ENCODE results near the gene CUEDC2. TPM values are rescaled to one million over a fixed set of nuclear protein-coding genes. Genes with fewer than 3 reads are reported as not detected.
A peak's percentile ranks its signal among the peaks of the same experiment; 100 is the strongest.

The CUEDC2 gene
- total RNA-seq, 6 experiments from 2014 or later, result 62.6 to 75.9 (median 72.5) TPM

- Mint-ChIP-seq H3K9me3 (no peaks in the 10 kb centered on the region), H3K27ac (no peak overlapping the region), H3K4me1 (ENCODE audit: low read depth) (peaks cover 22% of the 10 kb centered on the region), H3K36me3 (ENCODE audit: low read depth) (no peaks in the 10 kb centered on the region), H3K27me3 (ENCODE audit: insufficient read depth) (peaks cover 2% of the 10 kb centered on the region), H3K4me3 (no peak overlapping the region)
- TF ChIP-seq CTCF (IDR thresholded peaks at IDR 0.05), result no peak
- no peak for DNase-seq
These were observed 33.1 kb upstream of the CUEDC2 start for GRCh38 chr10:102465466-102465865.

- Mint-ChIP-seq H3K4me3 (no peak overlapping the region), H3K27ac (no peak overlapping the region), H3K36me3 (ENCODE audit: low read depth) (no peaks in the 10 kb centered on the region), H3K4me1 (ENCODE audit: low read depth) (peaks cover 22% of the 10 kb centered on the region), H3K9me3 (no peaks in the 10 kb centered on the region), H3K27me3 (ENCODE audit: insufficient read depth) (peaks cover 3% of the 10 kb centered on the region)
- no peak for TF ChIP-seq CTCF (IDR thresholded peaks at IDR 0.05)
- no peak for DNase-seq
These were observed 31.6 kb upstream of the CUEDC2 start for GRCh38 chr10:102463983-102464382.

GRCh38 chr10:102462512-102463054 lies 30.2 kb upstream of the CUEDC2 start:
- Mint-ChIP-seq H3K36me3 (ENCODE audit: low read depth) (no peaks in the 10 kb centered on the region), H3K4me3 (peak overlapping the region; percentile 89; the same call in 1 of the 2 replicates)

GRCh38 chr10:102461187-102462054 lies 29.0 kb upstream of the CUEDC2 start:
- Mint-ChIP-seq H3K4me3 (peak overlapping the region; percentile 89), H3K9me3 (no peaks in the 10 kb centered on the region), H3K36me3 (ENCODE audit: low read depth) (no peaks in the 10 kb centered on the region), H3K27me3 (ENCODE audit: insufficient read depth) (peaks cover 9% of the 10 kb centered on the region), H3K27ac (no peak overlapping the region), H3K4me1 (ENCODE audit: low read depth) (peaks cover 23% of the 10 kb centered on the region)
- TF ChIP-seq CTCF (IDR thresholded peaks at IDR 0.05), result no peak
- peak; percentile 60 for DNase-seq

More at GRCh38 chr10:102462512-102463054, 30.2 kb upstream of the CUEDC2 start:
- Mint-ChIP-seq H3K9me3 (no peaks in the 10 kb centered on the region), H3K4me1 (ENCODE audit: low read depth) (peaks cover 22% of the 10 kb centered on the region), H3K27me3 (ENCODE audit: insufficient read depth) (peaks cover 8% of the 10 kb centered on the region), H3K27ac (no peak overlapping the region)
- no peak for DNase-seq
- TF ChIP-seq CTCF (IDR thresholded peaks at IDR 0.05), result no peak

GRCh38 chr10:102460836-102461186 lies 28.4 kb upstream of the CUEDC2 start:
- peaks cover 9% of the 10 kb centered on the region for H3K27me3 Mint-ChIP-seq (ENCODE audit: insufficient read depth)
- H3K9me3 Mint-ChIP-seq, result no peaks in the 10 kb centered on the region
- H3K4me1 Mint-ChIP-seq (ENCODE audit: low read depth), result peaks cover 29% of the 10 kb centered on the region
- no peak overlapping the region for H3K27ac Mint-ChIP-seq
- no peaks in the 10 kb centered on the region for H3K36me3 Mint-ChIP-seq (ENCODE audit: low read depth)
- H3K4me3 Mint-ChIP-seq, result peak overlapping the region; percentile 89
- no peak for DNase-seq
- no peak for TF ChIP-seq CTCF (IDR thresholded peaks at IDR 0.05)
